ENCODE measurements around the gene PARP12.

PARP12 gene

DNA sequence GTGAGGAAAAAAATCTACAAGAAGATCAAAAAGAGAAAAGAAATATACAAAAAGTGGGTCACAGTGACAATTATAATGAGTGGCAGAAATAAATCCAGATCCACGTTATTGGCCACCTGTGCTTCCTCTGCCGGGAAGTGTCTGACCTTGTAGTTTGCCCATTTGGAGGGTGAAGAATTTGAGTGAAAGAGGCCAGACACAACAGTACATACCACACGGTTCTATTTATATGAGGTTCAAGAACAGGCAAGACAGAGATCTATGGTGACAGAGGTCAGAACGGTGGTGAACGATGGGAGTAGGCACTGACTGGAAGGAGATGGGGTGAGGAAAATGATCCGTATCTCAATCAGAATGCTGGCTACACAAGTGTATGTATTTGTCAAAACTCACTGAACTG, 17.1 kb downstream of the PARP12 start:
- TF ChIP-seq CTCF (IDR thresholded peaks at IDR 0.05; ENCODE audit: unreplicated experiment in 3 of 3), result no peak
- no peak overlapping the region for H3K4me3 Mint-ChIP-seq
- H3K4me1 Mint-ChIP-seq, result peaks cover 18% of the 10 kb centered on the region
- no peaks in the 10 kb centered on the region for H3K36me3 Mint-ChIP-seq (ENCODE audit: low read depth)
- peaks cover 3% of the 10 kb centered on the region for H3K27me3 Mint-ChIP-seq (ENCODE audit: low read depth)
- no peaks in the 10 kb centered on the region for H3K9me3 Mint-ChIP-seq
- H3K27ac Mint-ChIP-seq, result peak overlapping the region in 1 of 3 experiments; percentile 43

DNA sequence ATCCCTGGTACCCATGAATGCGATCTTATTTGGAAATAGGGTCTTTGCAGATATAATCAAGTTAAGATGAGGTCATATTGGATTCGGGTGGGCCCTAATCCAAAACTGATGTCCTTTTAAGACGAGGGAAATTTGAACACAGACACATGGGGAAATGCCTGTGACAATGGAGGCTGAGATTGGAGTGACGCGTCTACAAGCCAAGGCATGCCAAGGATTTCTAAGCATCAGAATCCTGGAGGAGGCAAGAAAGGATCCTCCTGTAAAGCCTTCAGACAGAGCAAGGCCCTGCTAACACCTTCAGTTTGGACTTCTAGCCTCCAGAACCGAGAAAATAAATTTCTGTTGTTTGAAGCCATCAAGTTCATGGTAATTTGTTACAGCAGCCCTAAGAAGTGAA, 18.5 kb downstream of the PARP12 start:
- H3K4me3 Mint-ChIP-seq, result no peak overlapping the region
- H3K36me3 Mint-ChIP-seq (ENCODE audit: low read depth), result no peaks in the 10 kb centered on the region
- H3K4me1 Mint-ChIP-seq, result peaks cover 20% of the 10 kb centered on the region
- no peak overlapping the region for H3K27ac Mint-ChIP-seq
- no peak for TF ChIP-seq CTCF (IDR thresholded peaks at IDR 0.05; ENCODE audit: unreplicated experiment in 3 of 3)
- peaks cover 7% of the 10 kb centered on the region for H3K27me3 Mint-ChIP-seq (ENCODE audit: low read depth)
- no peaks in the 10 kb centered on the region for H3K9me3 Mint-ChIP-seq

- TF ChIP-seq CTCF (IDR thresholded peaks at IDR 0.05; ENCODE audit: unreplicated experiment in 3 of 3), result no peak
- Mint-ChIP-seq H3K9me3 (no peaks in the 10 kb centered on the region), H3K27ac (peak overlapping the region in 2 of 3 experiments; percentile 50 to 69), H3K27me3 (ENCODE audit: low read depth) (peaks cover 10% of the 10 kb centered on the region), H3K4me1 (peaks cover 26% of the 10 kb centered on the region), H3K36me3 (ENCODE audit: low read depth) (no peaks in the 10 kb centered on the region), H3K4me3 (no peak overlapping the region)
These were observed 20.4 kb downstream of the PARP12 start for GRCh38 chr7:140042386-140042670.

- H3K9me3 Mint-ChIP-seq, result no peaks in the 10 kb centered on the region
- peaks cover 26% of the 10 kb centered on the region for H3K4me1 Mint-ChIP-seq
- H3K27me3 Mint-ChIP-seq (ENCODE audit: low read depth), result peaks cover 10% of the 10 kb centered on the region
These were observed 20.9 kb downstream of the PARP12 start for GRCh38 chr7:140041659-140042385.

GRCh38 chr7:140039896-140040295, 22.9 kb downstream of the PARP12 start:
- H3K4me3 Mint-ChIP-seq, result no peak overlapping the region
- H3K27me3 Mint-ChIP-seq (ENCODE audit: low read depth), result peaks cover 10% of the 10 kb centered on the region
- TF ChIP-seq CTCF (IDR thresholded peaks at IDR 0.05; ENCODE audit: unreplicated experiment in 3 of 3), result no peak
- no peak overlapping the region for H3K27ac Mint-ChIP-seq
- no peaks in the 10 kb centered on the region for H3K36me3 Mint-ChIP-seq (ENCODE audit: low read depth)
- no peaks in the 10 kb centered on the region for H3K9me3 Mint-ChIP-seq
- peaks cover 19% of the 10 kb centered on the region for H3K4me1 Mint-ChIP-seq

More at GRCh38 chr7:140041659-140042385, 20.9 kb downstream of the PARP12 start:
- no peak overlapping the region for H3K4me3 Mint-ChIP-seq
- no peak for TF ChIP-seq CTCF (IDR thresholded peaks at IDR 0.05; ENCODE audit: unreplicated experiment in 3 of 3)
- no peaks in the 10 kb centered on the region for H3K36me3 Mint-ChIP-seq (ENCODE audit: low read depth)
- peak overlapping the region in 2 of 3 experiments; percentile 50 to 69 for H3K27ac Mint-ChIP-seq

DNA sequence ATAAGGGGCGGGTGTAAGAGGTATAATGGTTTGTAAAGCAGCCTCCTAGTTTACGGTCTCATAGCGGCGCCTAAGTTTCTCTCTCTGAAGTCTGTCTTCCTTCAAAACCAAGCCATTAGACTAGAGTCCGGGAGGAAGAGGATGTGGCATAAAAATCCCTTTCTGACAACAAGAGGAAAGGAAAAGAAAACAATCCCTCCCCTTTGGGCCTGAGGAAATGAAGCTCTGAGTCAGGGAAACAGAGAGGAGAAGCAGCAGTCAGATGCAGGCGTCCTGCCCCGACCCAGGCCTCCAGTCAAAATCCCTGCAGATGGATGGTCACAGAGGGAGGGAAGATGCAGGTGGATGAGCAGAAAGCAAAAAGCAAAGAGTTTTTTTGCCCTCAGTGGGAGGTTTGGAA, 23.7 kb downstream of the PARP12 start:
- Mint-ChIP-seq H3K9me3 (no peaks in the 10 kb centered on the region), H3K4me3 (no peak overlapping the region), H3K36me3 (ENCODE audit: low read depth) (no peaks in the 10 kb centered on the region), H3K27ac (peak overlapping the region in 1 of 3 experiments; percentile 2), H3K4me1 (peaks cover 19% of the 10 kb centered on the region), H3K27me3 (ENCODE audit: low read depth) (peaks cover 10% of the 10 kb centered on the region)
- no peak for TF ChIP-seq CTCF (IDR thresholded peaks at IDR 0.05; ENCODE audit: unreplicated experiment in 3 of 3)
